ENCODE results near the gene ARRB1. TPM values are rescaled to one million over a fixed set of nuclear protein-coding genes. Genes with fewer than 3 reads are reported as not detected.

The ARRB1 gene
- total RNA-seq, 2 donors from 2014 or later, result 27.1 to 30.6 TPM

- Histone ChIP-seq H3K9me3 (no peaks in the 10 kb centered on the region), H3K36me3 (no peaks in the 10 kb centered on the region), H3K27me3 (replicated peaks; ENCODE audit: insufficient read depth) (no peaks in the 10 kb centered on the region), H3K4me3 (no peak overlapping the region), H3K27ac (no peak overlapping the region), H3K4me1 (ENCODE audit: control insufficient read depth in 1 of 2, low read depth in 2 of 2) (no peaks in the 10 kb centered on the region)
- TF ChIP-seq CTCF (IDR thresholded peaks at IDR 0.05), result no peak
- DNase-seq (ENCODE audit: low spot score) (no peak), ATAC-seq (ENCODE audit: insufficient number of reproducible peaks, low FRiP score, low read depth) (no peak)
These were observed 24.7 kb upstream of the ARRB1 start for GRCh38 chr11:75376175-75376574.

DNA sequence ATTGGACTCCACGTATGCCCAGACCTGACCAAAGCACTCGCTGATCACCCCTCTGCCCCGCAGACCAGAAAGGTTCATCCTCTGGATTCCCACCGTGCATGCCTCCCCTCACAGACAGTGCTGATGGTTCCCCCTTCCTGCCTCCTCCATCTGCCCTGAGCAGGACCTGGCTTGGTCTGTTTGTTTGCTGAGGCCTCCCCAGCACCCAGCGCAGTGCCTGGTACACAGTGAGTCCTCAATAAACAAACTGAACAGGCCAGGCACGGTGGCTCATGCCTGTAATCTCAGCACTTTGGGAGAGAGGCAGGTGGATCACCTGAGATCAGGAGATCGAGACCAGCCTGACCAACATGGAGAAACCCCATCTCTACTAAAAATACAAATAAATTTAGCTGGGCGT, 24.2 kb upstream of the ARRB1 start:
- no peaks in the 10 kb centered on the region for H3K4me1 ChIP-seq (ENCODE audit: control insufficient read depth in 1 of 2, low read depth in 2 of 2)
- H3K27me3 ChIP-seq (replicated peaks; ENCODE audit: insufficient read depth), result no peaks in the 10 kb centered on the region
- ATAC-seq (ENCODE audit: insufficient number of reproducible peaks, low FRiP score, low read depth), result no peak
- no peaks in the 10 kb centered on the region for H3K9me3 ChIP-seq
- TF ChIP-seq CTCF (IDR thresholded peaks at IDR 0.05), result no peak
- H3K36me3 ChIP-seq, result no peaks in the 10 kb centered on the region
- H3K4me3 ChIP-seq, result no peak overlapping the region
- no peak overlapping the region for H3K27ac ChIP-seq
- DNase-seq (ENCODE audit: low spot score), result no peak

- H3K27me3 ChIP-seq (replicated peaks; ENCODE audit: insufficient read depth), result no peaks in the 10 kb centered on the region
- no peaks in the 10 kb centered on the region for H3K36me3 ChIP-seq
- ATAC-seq (ENCODE audit: insufficient number of reproducible peaks, low FRiP score, low read depth) (no peak), DNase-seq (ENCODE audit: low spot score) (no peak)
- H3K4me1 ChIP-seq (ENCODE audit: control insufficient read depth in 1 of 2, low read depth in 2 of 2), result no peaks in the 10 kb centered on the region
- no peak overlapping the region for H3K27ac ChIP-seq
- no peak overlapping the region for H3K4me3 ChIP-seq
- H3K9me3 ChIP-seq, result no peaks in the 10 kb centered on the region
- TF ChIP-seq CTCF (IDR thresholded peaks at IDR 0.05), result no peak
These were observed 23.2 kb upstream of the ARRB1 start for GRCh38 chr11:75374646-75375045.

DNA sequence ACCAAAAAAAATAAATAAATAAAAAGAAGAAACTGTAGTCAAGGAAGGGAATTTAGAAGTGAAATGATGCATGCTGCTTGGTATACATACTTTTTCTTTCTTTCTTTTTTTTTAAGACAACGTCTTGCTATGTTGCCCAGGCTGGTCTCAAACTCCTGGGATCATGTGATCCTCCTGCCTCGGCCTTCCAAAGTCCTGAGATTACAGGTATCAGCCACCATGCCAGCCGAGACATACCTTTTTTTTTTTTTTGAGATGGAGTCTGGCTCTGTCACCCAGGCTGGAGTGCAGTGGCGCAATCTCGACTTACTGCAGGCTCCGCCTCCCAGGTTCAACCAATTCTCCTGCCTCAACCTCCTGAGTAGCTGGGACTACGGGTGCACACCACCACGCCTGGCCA, 21.7 kb upstream of the ARRB1 start:
- no peak for TF ChIP-seq CTCF (IDR thresholded peaks at IDR 0.05)
- ATAC-seq (ENCODE audit: insufficient number of reproducible peaks, low FRiP score, low read depth), result no peak
- Histone ChIP-seq H3K9me3 (no peaks in the 10 kb centered on the region), H3K36me3 (no peaks in the 10 kb centered on the region), H3K27ac (no peak overlapping the region), H3K27me3 (replicated peaks; ENCODE audit: insufficient read depth) (no peaks in the 10 kb centered on the region), H3K4me3 (no peak overlapping the region), H3K4me1 (ENCODE audit: control insufficient read depth in 1 of 2, low read depth in 2 of 2) (no peaks in the 10 kb centered on the region)
- DNase-seq (ENCODE audit: low spot score), result no peak

GRCh38 chr11:75371949-75372876, 20.8 kb upstream of the ARRB1 start:
- ATAC-seq (ENCODE audit: insufficient number of reproducible peaks, low FRiP score, low read depth), result no peak
- no peak overlapping the region for H3K27ac ChIP-seq

More at GRCh38 chr11:75371949-75372876, 20.8 kb upstream of the ARRB1 start:
- H3K27me3 ChIP-seq (replicated peaks; ENCODE audit: insufficient read depth), result no peaks in the 10 kb centered on the region
- no peaks in the 10 kb centered on the region for H3K9me3 ChIP-seq
- no peaks in the 10 kb centered on the region for H3K36me3 ChIP-seq
- H3K4me1 ChIP-seq (ENCODE audit: control insufficient read depth in 1 of 2, low read depth in 2 of 2), result no peaks in the 10 kb centered on the region
- DNase-seq (ENCODE audit: low spot score), result no peak
- TF ChIP-seq CTCF (IDR thresholded peaks at IDR 0.05), result no peak
- no peak overlapping the region for H3K4me3 ChIP-seq
